SK-N-SH (cell line): ENCODE measurements around the gene LIN9. TPM values are rescaled to one million over a fixed set of nuclear protein-coding genes. Genes with fewer than 3 reads are reported as not detected.

Source experiments
- CTCF ChIA-PET: fragments of 300-600, 350-600 bp; formaldehyde crosslinking; extraction: SDS; loops from one replicate; lab custom pipeline; 2021; lab: Yijun Ruan, JAX
- POLR2A ChIA-PET: fragments of 350-600 bp; sonication (Branson Sonifier 250); formaldehyde crosslinking; extraction: SDS; loops from one replicate; lab custom pipeline; 2020; ENCODE audit warnings: antibody characterized with exemption, inconsistent platforms; lab: Yijun Ruan, JAX
- DNase-seq: peaks from one replicate; pipeline ENCODE4 v3.0.0; 2012
- H2AFZ ChIP-seq: fragments of 200-600 bp; sonication (generic); 2 replicates; pipeline ENCODE4 v1.8.1; 2016; ENCODE audit warnings: antibody characterized with exemption, mild to moderate bottlenecking, low read depth
- H3F3A ChIP-seq: fragments of 200-600 bp; sonication (generic); replicated peaks from 2 replicates; pipeline ENCODE3; 2016; ENCODE audit warnings: antibody characterized with exemption, mild to moderate bottlenecking; ENCODE audit not compliant: insufficient read depth
- H3K27ac ChIP-seq, 2 experiments: fragments of 200-500 bp in 1 of 2; fragments of 200-600 bp in 1 of 2; sonication (Bioruptor generic) in 1 of 2; sonication (generic), shearing (Covaris generic) in 1 of 2; 2 replicates each; pipeline versions ENCODE4 v1.5.1 to v1.6.1; 2014 to 2016; ENCODE audit warnings: low read depth in 2 of 2, inconsistent platforms in 1 of 2, low read length in 1 of 2, mild to moderate bottlenecking in 1 of 2, mixed read lengths in 1 of 2
- H3K27me3 ChIP-seq: fragments of 200-600 bp; sonication (generic), shearing (Covaris generic); 2 replicates; pipeline ENCODE4 v1.6.1; 2016; ENCODE audit warnings: mixed run types; ENCODE audit not compliant: insufficient read depth
- H3K36me3 ChIP-seq, 2 experiments: fragments of 200-500 bp in 1 of 2; fragments of 200-600 bp in 1 of 2; sonication (Bioruptor generic) in 1 of 2; sonication (generic) in 1 of 2; replicated peaks in 1 of 2; 2 replicates each; pipeline versions ENCODE3 to v1.5.1; 2014 to 2016; ENCODE audit warnings: low read length in 1 of 2, mild to moderate bottlenecking in 1 of 2; ENCODE audit not compliant: insufficient read depth in 2 of 2, control insufficient read depth in 1 of 2
- H3K4me1 ChIP-seq, 2 experiments: fragments of 200-500 bp in 1 of 2; fragments of 200-600 bp in 1 of 2; sonication (Bioruptor generic) in 1 of 2; sonication (generic), shearing (Covaris generic) in 1 of 2; 2 replicates each; pipeline versions ENCODE4 v1.5.1 to v1.6.1; 2014 to 2016; ENCODE audit warnings: low read depth in 1 of 2, low read length in 1 of 2, mixed run types in 1 of 2; ENCODE audit not compliant: insufficient read depth in 2 of 2, control insufficient read depth in 1 of 2
- H3K4me2 ChIP-seq: fragments of 200-600 bp; sonication (generic), shearing (Covaris generic); 2 replicates; pipeline ENCODE4 v1.6.1; 2017; ENCODE audit warnings: mixed run types
- H3K4me3 ChIP-seq, 2 experiments: fragments of 200-500 bp in 1 of 2; fragments of 200-600 bp in 1 of 2; sonication (Bioruptor generic) in 1 of 2; sonication (generic), shearing (Covaris generic) in 1 of 2; 2 replicates each; pipeline versions ENCODE4 v1.5.1 to v1.8.1; 2014 to 2016; ENCODE audit warnings: low read depth in 2 of 2, inconsistent platforms in 1 of 2, low read length in 1 of 2, mild to moderate bottlenecking in 1 of 2, mixed read lengths in 1 of 2, moderate library complexity in 1 of 2
- H3K79me2 ChIP-seq: fragments of 200-600 bp; sonication (generic); 2 replicates; pipeline ENCODE4 v1.8.1; 2017; ENCODE audit warnings: mild to moderate bottlenecking; ENCODE audit not compliant: insufficient read depth
- H3K9ac ChIP-seq: fragments of 200-600 bp; sonication (generic); 2 replicates; pipeline ENCODE4 v1.6.1; 2017; ENCODE audit warnings: mixed run types
- H3K9me2 ChIP-seq: fragments of 200-600 bp; sonication (generic); 2 replicates; pipeline ENCODE4 v1.6.1; 2017; ENCODE audit warnings: mixed run types
- H3K9me3 ChIP-seq: fragments of 200-600 bp; sonication (generic); 2 replicates; pipeline ENCODE4 v1.6.1; 2017; ENCODE audit warnings: mixed run types, mild to moderate bottlenecking, moderate library complexity
- H4K20me1 ChIP-seq: fragments of 200-600 bp; sonication (generic); 2 replicates; pipeline ENCODE4 v1.6.1; 2017; ENCODE audit warnings: mild to moderate bottlenecking, mixed run types; ENCODE audit not compliant: insufficient read depth
- CHD2 ChIP-seq: fragments of 150-350 bp; IDR thresholded peaks from 2 replicates; pipeline ENCODE4 v1.6.1; 2018; ENCODE audit warnings: low read length; ENCODE audit not compliant: partially characterized antibody
- CTCF ChIP-seq: fragments of 200-600 bp; sonication (generic); IDR thresholded peaks from 2 replicates; pipeline ENCODE4 v1.6.1; 2017; ENCODE audit warnings: antibody characterized with exemption, mild to moderate bottlenecking, moderate library complexity
- ELF1 ChIP-seq: IDR thresholded peaks from 2 replicates; pipeline ENCODE4 v1.4.0; 2012
- EP300 ChIP-seq, 2 experiments: IDR thresholded peaks; 2 replicates each; pipeline versions ENCODE4 v1.4.0 to v1.6.1; 2012; ENCODE audit warnings: borderline replicate concordance in 1 of 2, low read depth in 1 of 2, low read length in 1 of 2
- FOXJ3 ChIP-seq: sonication (generic); formaldehyde crosslinking; IDR thresholded peaks from 2 replicates; pipeline ENCODE4 v1.5.1; 2020; ENCODE audit warnings: mild to moderate bottlenecking, missing genetic modification reagents
- IRF3 ChIP-seq: fragments of 150-350 bp; IDR thresholded peaks from 2 replicates; pipeline ENCODE4 v1.6.1; 2016; ENCODE audit warnings: mild to moderate bottlenecking, low read depth, low read length
- NFIC ChIP-seq: IDR thresholded peaks from 2 replicates; pipeline ENCODE4 v1.4.0; 2012; ENCODE audit warnings: borderline replicate concordance
- POLR2AphosphoS5 ChIP-seq: IDR thresholded peaks from 2 replicates; pipeline ENCODE4 v1.6.1; 2012; ENCODE audit warnings: low read depth, low read length
- WGBS: methylation state at CpG from one replicate; pipeline ENCODE4 v1.1.6; 2017; ENCODE audit warnings: low lambda C conversion rate; 5-methylcytosine and 5-hydroxymethylcytosine counted together
- polyA plus RNA-seq, 3 experiments: library from polyadenylated mRNA; depleted of rRNA; stranded (reverse); fragments of >200 nt; gene quantifications; 2 replicates each; pipeline ENCODE4 v1.2.3, GENCODE V29; 2012

The LIN9 gene
- polyA plus RNA-seq, 1 of the 3 experiments (the other 2 are of a cell fraction): 1.7 TPM

- no peak for TF ChIP-seq CHD2
- no peak for TF ChIP-seq FOXJ3 (CRISPR knock-in tag)
- no peak for TF ChIP-seq POLR2AphosphoS5
- no peak for TF ChIP-seq ELF1
- TF ChIP-seq NFIC: no peak
- TF ChIP-seq EP300 (IDR thresholded peaks at IDR 0.05; ENCODE audit: borderline replicate concordance in 1 of 2, low read depth in 1 of 2, low read length in 1 of 2): no peak
- TF ChIP-seq, all 33 proteins: peak for 0
- Histone ChIP-seq H3K9me3 (no peaks in the 10 kb centered on the region), H3K36me3 (no peaks in the 10 kb centered on the region), H3F3A (no peaks in the 10 kb centered on the region), H3K27ac (no peak overlapping the region), H3K79me2 (peaks cover 82% of the 10 kb centered on the region), H3K4me3 (no peak overlapping the region), H3K4me1 (peaks cover 0 to 2% of the 10 kb centered on the region in 2 experiments; a peak in 1 of 4 replicates), H2AFZ (no peak overlapping the region), H3K9ac (no peak overlapping the region), H3K4me2 (no peak overlapping the region), H3K9me2 (no peaks in the 10 kb centered on the region), H4K20me1 (no peaks in the 10 kb centered on the region), H3K27me3 (no peaks in the 10 kb centered on the region)
- 97% methylated on average over 4 of the region's 4 CpGs for WGBS
- DNase-seq: no peak
- POLR2A ChIA-PET: no interaction called here
- CTCF ChIA-PET: interaction anchor here (0.8 to 1.1 kb wide), 3 partner anchors 24 to 179 kb away, joined by 3 to 5 read pairs (median 3); no protein-coding TSS in a partner anchor
Observed at GRCh38 chr1:226304291-226304955, 4.5 kb downstream of the LIN9 start.

GRCh38 chr1:226302731-226303130 lies 6.2 kb downstream of the LIN9 start:
- Histone ChIP-seq H3K79me2 (peaks cover 73% of the 10 kb centered on the region), H2AFZ (no peak overlapping the region)
- POLR2A ChIA-PET: interaction anchor here (0.6 kb wide), 1 partner anchor 58 kb away, joined by 3 read pairs; no protein-coding TSS in a partner anchor

More at GRCh38 chr1:226302731-226303130, 6.2 kb downstream of the LIN9 start:
- CTCF ChIA-PET: interaction anchor here (1.9 kb wide), 1 partner anchor 30 kb away, joined by 9 read pairs; no protein-coding TSS in a partner anchor
- H4K20me1 ChIP-seq: no peaks in the 10 kb centered on the region
- peaks cover 0 to 10% of the 10 kb centered on the region in 2 experiments for H3K36me3 ChIP-seq
- H3K9ac ChIP-seq: no peak overlapping the region
- TF ChIP-seq CTCF (no peak), IRF3 (no peak)
- TF ChIP-seq, all 33 proteins: peak for 0
- no peaks in the 10 kb centered on the region for H3K4me1 ChIP-seq
- no peak overlapping the region for H3K27ac ChIP-seq
- H3K9me3 ChIP-seq: no peaks in the 10 kb centered on the region
- no peaks in the 10 kb centered on the region for H3F3A ChIP-seq
- no peaks in the 10 kb centered on the region for H3K27me3 ChIP-seq
- no peaks in the 10 kb centered on the region for H3K9me2 ChIP-seq
- no peak overlapping the region for H3K4me2 ChIP-seq
- no peak for DNase-seq
- no peak overlapping the region for H3K4me3 ChIP-seq
- 94% methylated on average over 1 of the region's 1 CpG for WGBS
